Kidney epithelial cell (primary cell): Measurements from ENCODE around the gene SLC26A1. TPM values are rescaled to one million over a fixed set of nuclear protein-coding genes. Genes with fewer than 3 reads are reported as not detected.

Experiments
- DNase-seq: peaks from one replicate; pipeline ENCODE4 v3.0.0-alpha.2; 2010; ENCODE audit warnings: low read depth
- H3K27me3 ChIP-seq: 2 replicates; pipeline ENCODE4 v1.6.0; 2011; ENCODE audit warnings: low read length; ENCODE audit not compliant: control insufficient read depth, insufficient read depth
- H3K36me3 ChIP-seq: 2 replicates; pipeline ENCODE4 v1.5.1; 2011; ENCODE audit warnings: low read length; ENCODE audit not compliant: control insufficient read depth, insufficient read depth
- H3K4me3 ChIP-seq: 2 replicates; pipeline ENCODE4 v1.5.1; 2011; ENCODE audit warnings: low read depth, mild to moderate bottlenecking, control low read depth, low read length
- CTCF ChIP-seq: IDR thresholded peaks from 2 replicates; pipeline ENCODE4 v1.5.1; 2011; ENCODE audit warnings: mild to moderate bottlenecking, moderate library complexity, low read length, control low read depth, inconsistent platforms; ENCODE audit not compliant: insufficient read depth, poor library complexity, severe bottlenecking
- total RNA-seq: library from RNA; depleted of rRNA; stranded (reverse); fragments of >200 nt; gene quantifications from 2 replicates; pipeline ENCODE4 v1.2.3, GENCODE V29; 2015

The SLC26A1 gene
- total RNA-seq, 1 donor from 2014 or later: 0.38 TPM

GRCh38 chr4:1010395-1011021, 17.3 kb upstream of the SLC26A1 start:
- TF ChIP-seq CTCF: no peak
- DNase-seq: no peak
- H3K36me3 ChIP-seq: no peaks in the 10 kb centered on the region
- peaks cover 29% of the 10 kb centered on the region for H3K27me3 ChIP-seq
- H3K4me3 ChIP-seq: peak overlapping the region; percentile 33

- TF ChIP-seq CTCF: no peak
- no peak for DNase-seq
- Histone ChIP-seq H3K27me3 (peaks cover 36% of the 10 kb centered on the region), H3K4me3 (peak overlapping the region; percentile 53), H3K36me3 (no peaks in the 10 kb centered on the region)
Observed at GRCh38 chr4:1009542-1010394, 16.6 kb upstream of the SLC26A1 start.

GRCh38 chr4:1008840-1009541, 15.8 kb upstream of the SLC26A1 start:
- TF ChIP-seq CTCF: no peak
- DNase-seq: no peak
- peak overlapping the region; percentile 53 for H3K4me3 ChIP-seq
- H3K36me3 ChIP-seq: no peaks in the 10 kb centered on the region
- peaks cover 44% of the 10 kb centered on the region for H3K27me3 ChIP-seq

GRCh38 chr4:1006856-1007255, 13.7 kb upstream of the SLC26A1 start:
- Histone ChIP-seq H3K4me3 (no peak overlapping the region), H3K36me3 (no peaks in the 10 kb centered on the region), H3K27me3 (peaks cover 64% of the 10 kb centered on the region)
- no peak for DNase-seq
- no peak for TF ChIP-seq CTCF

GRCh38 chr4:1004557-1005485, 11.6 kb upstream of the SLC26A1 start:
- no peak for TF ChIP-seq CTCF
- Histone ChIP-seq H3K27me3 (peaks cover 83% of the 10 kb centered on the region), H3K36me3 (no peaks in the 10 kb centered on the region), H3K4me3 (no peak overlapping the region)
- no peak for DNase-seq
